ENCODE measurements around the gene HIKESHI.
"Not testable (repeated sequence)": the region's sequence is repeated elsewhere in the genome, so short reads cannot be mapped to it uniquely, and the experiment has no call there.

The HIKESHI gene

GRCh38 chr11:86314636-86315035, 12.6 kb downstream of the HIKESHI start:
- TF ChIP-seq, protein P1, sequence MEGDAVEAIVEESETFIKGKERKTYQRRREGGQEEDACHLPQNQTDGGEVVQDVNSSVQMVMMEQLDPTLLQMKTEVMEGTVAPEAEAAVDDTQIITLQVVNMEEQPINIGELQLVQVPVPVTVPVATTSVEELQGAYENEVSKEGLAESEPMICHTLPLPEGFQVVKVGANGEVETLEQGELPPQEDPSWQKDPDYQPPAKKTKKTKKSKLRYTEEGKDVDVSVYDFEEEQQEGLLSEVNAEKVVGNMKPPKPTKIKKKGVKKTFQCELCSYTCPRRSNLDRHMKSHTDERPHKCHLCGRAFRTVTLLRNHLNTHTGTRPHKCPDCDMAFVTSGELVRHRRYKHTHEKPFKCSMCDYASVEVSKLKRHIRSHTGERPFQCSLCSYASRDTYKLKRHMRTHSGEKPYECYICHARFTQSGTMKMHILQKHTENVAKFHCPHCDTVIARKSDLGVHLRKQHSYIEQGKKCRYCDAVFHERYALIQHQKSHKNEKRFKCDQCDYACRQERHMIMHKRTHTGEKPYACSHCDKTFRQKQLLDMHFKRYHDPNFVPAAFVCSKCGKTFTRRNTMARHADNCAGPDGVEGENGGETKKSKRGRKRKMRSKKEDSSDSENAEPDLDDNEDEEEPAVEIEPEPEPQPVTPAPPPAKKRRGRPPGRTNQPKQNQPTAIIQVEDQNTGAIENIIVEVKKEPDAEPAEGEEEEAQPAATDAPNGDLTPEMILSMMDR (IDR thresholded peaks at IDR 0.05; ENCODE audit: low read depth, low read length): no peak
- in situ Hi-C loops (cut with HindIII; ENCODE audit: low sequenced_read_pairs): no loop called here
- no peak overlapping the region for H3K4me3 ChIP-seq (ENCODE audit: low read depth, low read length)
- DNase-seq (ENCODE audit: low read depth, low spot score): no peak

- in situ Hi-C loops (cut with HindIII; ENCODE audit: low sequenced_read_pairs): no loop called here
- DNase-seq (ENCODE audit: low read depth, low spot score): no peak
- no peak overlapping the region for H3K4me3 ChIP-seq (ENCODE audit: low read depth, low read length)
- TF ChIP-seq, protein P1 (IDR thresholded peaks at IDR 0.05; ENCODE audit: low read depth, low read length): no peak
These were observed 33.2 kb downstream of the HIKESHI start for GRCh38 chr11:86335131-86335767.

GRCh38 chr11:86337227-86337626, 35.2 kb downstream of the HIKESHI start:
- DNase-seq (ENCODE audit: low read depth, low spot score): no peak
- in situ Hi-C loops (cut with HindIII; ENCODE audit: low sequenced_read_pairs): no loop called here
- H3K4me3 ChIP-seq (ENCODE audit: low read depth, low read length): no peak overlapping the region
- TF ChIP-seq, protein P1 (IDR thresholded peaks at IDR 0.05; ENCODE audit: low read depth, low read length): no peak

- no peak for DNase-seq (ENCODE audit: low read depth, low spot score)
- in situ Hi-C loops (cut with HindIII; ENCODE audit: low sequenced_read_pairs): no loop called here
These were observed 39.3 kb downstream of the HIKESHI start for GRCh38 chr11:86341382-86341781.

DNA sequence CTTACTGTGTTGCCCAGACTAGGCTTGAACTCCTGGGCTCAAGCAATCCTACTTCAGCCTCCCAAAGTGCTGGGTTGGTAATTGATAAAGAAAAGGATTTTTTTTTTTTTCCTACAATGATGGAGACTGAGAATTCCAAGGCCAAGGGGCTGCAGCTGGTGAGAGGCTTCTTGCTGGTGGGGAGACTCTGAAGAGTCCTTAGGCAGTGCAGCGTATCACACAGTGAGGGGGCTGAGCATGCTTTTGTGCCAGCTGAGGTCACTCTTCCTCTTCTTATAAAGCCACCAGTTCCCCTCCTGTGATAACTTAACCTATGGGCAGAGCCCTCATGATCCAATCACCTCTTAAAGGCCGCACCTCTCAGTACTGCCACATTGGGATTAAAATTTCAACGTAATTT, 44.5 kb downstream of the HIKESHI start:
- in situ Hi-C loops (cut with HindIII; ENCODE audit: low sequenced_read_pairs): no loop called here
- TF ChIP-seq, protein P1 (IDR thresholded peaks at IDR 0.05; ENCODE audit: low read depth, low read length): no peak
- no peak overlapping the region for H3K4me3 ChIP-seq (ENCODE audit: low read depth, low read length)
- no peak for DNase-seq (ENCODE audit: low read depth, low spot score)

More at GRCh38 chr11:86341382-86341781, 39.3 kb downstream of the HIKESHI start:
- TF ChIP-seq, protein P1 (IDR thresholded peaks at IDR 0.05; ENCODE audit: low read depth, low read length): no peak
- no peak overlapping the region for H3K4me3 ChIP-seq (ENCODE audit: low read depth, low read length)

DNA sequence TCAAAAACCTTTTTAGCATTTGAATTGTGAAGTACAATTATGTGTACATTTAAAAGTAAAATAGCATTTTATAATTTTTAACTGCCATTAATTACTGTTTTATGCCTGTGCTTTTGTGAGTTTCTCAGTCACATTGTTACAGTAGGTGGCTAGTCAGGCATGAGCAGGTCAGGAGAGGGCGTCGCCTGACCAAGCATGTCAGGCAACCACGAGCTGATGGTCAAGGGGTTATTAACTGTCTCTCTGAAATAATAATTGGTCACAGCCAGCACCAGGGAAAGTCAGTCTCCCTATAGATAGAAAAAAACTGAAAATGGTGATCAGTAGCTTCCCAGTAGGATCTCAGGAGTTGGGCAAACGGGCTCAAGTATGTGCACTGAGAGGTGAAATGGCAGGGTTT, 53.2 kb downstream of the HIKESHI start:
- H3K4me3 ChIP-seq (ENCODE audit: low read depth, low read length): no peak overlapping the region
- TF ChIP-seq, protein P1 (IDR thresholded peaks at IDR 0.05; ENCODE audit: low read depth, low read length): no peak
- in situ Hi-C loops (cut with HindIII; ENCODE audit: low sequenced_read_pairs): no loop called here
- no peak for DNase-seq (ENCODE audit: low read depth, low spot score)

GRCh38 chr11:86357412-86357811, 55.4 kb downstream of the HIKESHI start:
- in situ Hi-C loops (cut with HindIII; ENCODE audit: low sequenced_read_pairs); H3K4me3 ChIP-seq (ENCODE audit: low read depth, low read length); DNase-seq (ENCODE audit: low read depth, low spot score): not testable (repeated sequence)

Measured in astrocyte of the spinal cord (primary cell).